ENCODE data around the gene PAK5.
"Not testable (repeated sequence)": the region's sequence is repeated elsewhere in the genome, so short reads cannot be mapped to it uniquely, and the experiment has no call there.

PAK5 gene

DNA sequence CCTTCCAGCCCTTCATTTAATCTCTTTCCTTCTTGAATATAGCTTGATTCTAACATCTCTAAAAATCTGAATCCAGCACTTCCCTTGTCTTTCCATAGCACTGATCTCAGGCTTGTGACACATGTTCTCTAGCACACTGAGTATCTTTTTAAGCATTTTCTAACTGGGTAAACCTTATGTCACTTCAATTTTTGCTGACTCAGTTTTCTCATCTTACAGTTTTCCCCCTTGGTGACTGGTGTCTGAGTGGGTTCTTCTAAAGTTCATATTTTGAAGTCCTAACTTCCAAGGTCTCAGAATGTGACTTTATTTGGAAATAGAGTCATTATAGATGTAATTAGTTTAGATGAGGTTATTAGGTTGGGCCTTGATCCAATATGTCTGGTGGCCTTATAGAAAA is 153.9 kb downstream of the PAK5 start:
- DNase-seq (ENCODE audit: low read depth): no peak

DNA sequence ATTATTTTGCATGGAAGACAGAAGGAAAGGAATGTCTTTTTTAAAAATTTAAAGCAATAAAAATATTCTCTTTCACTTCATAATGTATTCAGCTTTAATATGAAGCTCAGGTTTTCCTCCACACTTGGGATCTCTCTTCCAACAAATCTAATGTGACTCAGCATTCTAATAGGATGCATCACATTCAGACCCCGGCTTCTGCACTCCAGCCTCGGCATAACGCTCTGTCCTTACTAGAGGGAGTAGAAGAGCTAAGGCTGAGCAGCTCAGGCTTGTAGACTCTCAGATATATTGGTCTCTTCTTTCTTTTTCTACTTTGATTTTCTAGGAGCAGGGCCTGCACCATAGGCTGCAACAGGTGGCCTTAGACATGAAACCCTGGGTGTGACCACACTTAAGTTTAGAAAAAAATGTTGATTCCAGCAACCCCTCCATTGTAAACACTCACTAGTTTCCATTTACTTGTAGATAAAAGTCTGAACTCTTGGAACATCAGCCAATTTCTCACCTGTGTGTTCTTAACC is 161.7 kb downstream of the PAK5 start:
- no peak for DNase-seq (ENCODE audit: low read depth)

DNA sequence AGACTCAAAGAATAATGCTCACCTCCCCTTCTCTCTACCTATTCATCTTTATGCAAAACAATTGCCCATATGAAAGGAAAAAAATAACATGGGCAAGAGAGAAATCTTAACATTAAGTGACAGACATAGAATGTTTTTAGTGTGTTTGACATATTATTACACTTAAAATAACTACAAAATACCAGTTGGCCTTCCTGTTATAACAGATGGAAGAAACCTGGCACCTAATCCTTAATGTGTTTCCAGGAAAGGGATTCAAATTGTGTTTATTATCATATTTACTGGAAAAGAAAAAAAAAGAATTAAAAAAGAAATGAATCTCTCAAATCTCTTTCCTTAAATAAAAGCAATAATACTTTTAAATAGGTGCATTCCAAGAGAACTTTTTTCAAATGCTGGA is 165.9 kb downstream of the PAK5 start:
- DNase-seq (ENCODE audit: low read depth): no peak

DNA sequence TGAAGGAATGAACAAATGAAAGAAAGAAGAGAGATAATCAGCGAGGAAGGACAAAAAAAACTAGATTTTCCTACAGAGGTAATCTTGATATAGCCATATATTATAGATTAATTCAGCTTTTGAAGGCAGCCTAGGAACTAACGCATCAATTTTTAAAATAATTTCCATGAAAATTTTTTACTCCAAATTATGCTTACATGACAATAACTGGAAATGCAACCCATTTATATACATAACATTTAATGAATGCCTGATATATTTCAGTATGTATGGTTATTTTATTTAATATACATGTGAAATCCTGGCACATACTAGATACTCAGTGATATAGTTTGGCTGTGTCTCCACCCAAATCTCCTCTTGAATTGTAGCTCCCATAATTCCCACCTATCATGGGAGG is 166.8 kb downstream of the PAK5 start:
- no peak for DNase-seq (ENCODE audit: low read depth)

DNA sequence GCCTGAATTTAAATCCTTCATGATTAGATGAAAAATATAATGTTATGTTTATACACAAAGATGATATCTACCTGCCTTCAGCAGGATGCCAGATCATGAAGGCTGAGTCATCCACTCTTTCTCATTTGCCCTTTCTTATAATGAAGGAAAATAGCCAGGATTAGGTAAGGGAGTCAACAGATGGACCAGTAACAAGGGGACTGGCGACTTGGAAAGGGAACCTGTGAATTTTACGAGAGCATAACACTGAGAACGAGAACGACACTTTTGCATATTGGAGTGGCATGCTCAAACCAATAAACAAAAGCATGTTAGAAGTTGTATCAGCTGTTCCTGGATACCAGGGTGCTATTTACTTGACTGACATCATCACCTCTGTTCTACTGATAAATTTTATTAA is 170.5 kb downstream of the PAK5 start:
- DNase-seq (ENCODE audit: low read depth): no peak

DNA sequence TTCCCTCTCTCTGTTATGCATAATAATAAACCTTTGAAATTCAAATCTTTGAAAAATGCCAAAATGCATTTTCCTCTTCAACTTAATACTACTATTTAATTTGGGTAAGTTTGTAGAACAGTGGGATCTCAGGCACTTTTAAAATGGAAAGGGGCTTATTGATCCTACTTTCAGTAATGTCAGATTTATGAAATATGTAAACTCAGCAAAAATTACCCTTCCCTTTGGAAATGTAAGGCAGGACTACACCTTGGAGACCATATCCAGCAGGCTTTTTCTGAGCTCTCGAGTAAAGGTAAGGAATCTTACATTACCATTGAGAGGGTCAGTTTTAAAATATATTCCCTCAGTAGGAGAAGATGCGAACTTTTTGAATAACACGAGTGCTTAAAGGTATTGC is 175.5 kb downstream of the PAK5 start:
- no peak for DNase-seq (ENCODE audit: low read depth)

DNA sequence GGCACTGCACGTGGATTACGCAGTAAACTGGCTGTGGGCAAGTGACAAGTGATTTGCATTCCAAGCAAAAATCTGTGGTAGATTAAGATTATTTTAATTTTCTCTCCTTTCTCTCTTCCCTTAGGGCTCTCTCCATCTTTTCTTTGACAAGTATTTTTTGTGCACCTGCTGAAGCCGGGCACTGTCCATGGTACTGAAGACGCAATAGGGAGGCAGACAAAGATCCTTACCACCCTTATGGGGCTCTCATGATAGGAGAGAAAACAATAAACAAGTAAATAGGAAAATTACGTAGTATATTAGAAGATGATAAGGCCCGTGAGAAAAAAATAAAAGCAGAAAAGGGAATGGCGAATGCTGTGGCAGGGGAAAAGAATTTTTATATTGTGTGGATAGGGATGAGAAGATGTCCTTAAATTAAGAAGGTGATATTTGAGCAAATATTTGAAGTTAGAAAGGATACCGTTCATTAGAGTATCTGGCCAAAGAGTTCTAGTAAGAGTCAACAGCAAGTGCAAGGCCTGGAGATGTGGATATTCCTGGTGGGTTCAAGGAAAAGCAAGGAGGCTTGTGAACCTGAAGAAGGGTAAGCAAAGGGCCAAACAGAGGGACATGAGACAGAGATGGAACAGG is 178.5 kb downstream of the PAK5 start:
- DNase-seq (ENCODE audit: low read depth): no peak

DNA sequence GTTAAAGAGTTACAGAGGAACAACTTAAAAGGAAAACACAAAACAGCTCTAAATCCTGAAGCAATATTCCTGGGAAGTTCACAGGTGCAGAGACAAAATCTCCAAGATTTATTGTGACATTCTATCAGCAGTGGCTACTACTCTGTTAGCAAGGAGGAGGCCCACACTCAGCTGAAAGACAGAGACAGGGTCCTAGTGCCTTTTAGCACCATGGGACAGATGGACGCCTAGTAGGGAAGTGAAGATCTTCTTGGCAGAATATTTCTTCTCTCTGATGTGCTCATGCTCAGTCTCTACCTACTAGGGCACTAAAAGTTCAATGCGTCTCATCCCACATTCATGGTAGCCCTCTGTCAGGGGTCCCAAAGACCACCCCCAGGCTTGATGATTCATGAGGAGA is 191.1 kb downstream of the PAK5 start:
- DNase-seq (ENCODE audit: low read depth): no peak

DNA sequence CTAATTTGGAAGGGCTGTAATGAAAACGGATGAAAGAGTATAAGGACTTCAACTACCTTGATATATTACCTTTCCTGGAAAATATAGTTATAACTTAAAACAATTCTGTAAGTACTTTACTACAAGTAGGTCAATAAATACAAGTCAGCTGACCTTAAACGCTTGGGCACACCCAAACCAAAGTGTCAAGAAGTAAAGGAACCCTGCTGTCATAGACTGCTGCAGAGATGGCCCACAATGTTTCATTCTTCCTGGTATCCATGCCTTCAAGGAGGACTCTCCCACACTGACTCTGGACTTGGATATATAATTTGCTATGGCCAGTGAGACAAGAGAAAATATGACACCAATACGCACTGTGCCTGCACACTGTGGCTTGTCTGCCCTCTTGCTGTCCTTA is 192.5 kb downstream of the PAK5 start:
- no peak for DNase-seq (ENCODE audit: low read depth)

DNA sequence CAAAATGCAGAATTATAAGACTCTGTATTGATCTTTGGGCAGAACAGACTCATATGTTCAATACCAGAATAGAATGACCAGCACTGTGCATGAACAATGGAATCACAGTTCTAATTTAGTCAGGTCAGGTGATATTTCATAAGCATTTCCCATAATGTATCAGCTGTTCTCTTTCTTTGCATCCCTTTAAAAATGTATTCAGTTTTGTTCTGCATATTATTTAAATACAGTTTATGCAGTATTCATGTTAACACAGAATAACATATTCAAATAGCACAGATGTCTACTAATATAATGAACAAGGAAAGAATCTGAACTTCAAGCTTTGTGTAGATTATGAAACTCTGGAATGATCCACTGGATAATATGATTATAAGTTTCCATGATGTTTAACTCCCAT is 196.0 kb downstream of the PAK5 start:
- DNase-seq (ENCODE audit: low read depth): no peak

DNA sequence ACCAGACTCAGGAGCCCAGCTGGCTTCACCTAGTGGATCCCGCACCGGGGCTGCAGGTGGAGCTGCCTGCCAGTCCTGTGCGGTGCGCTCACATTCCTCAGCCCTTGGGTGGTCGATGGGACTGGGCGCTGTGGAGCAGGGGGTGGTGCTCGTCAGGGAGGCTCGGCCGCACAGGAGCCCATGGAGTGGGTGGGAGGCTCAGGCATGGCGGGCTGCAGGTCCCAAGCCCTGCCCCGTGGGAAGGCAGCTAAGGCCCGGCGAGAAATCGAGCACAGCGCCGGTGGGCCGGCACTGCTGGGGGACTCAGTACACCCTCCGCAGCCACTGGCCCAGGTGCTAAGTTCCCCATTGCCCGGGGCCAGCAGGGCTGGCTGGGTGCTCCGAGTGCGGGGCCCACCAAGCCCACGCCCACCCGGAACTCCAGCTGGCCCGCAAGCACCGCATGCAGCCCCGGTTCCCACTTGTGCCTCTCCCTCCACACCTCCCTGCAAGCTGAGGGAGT is 197.3 kb downstream of the PAK5 start:
- not testable (repeated sequence) for DNase-seq (ENCODE audit: low read depth)

DNA sequence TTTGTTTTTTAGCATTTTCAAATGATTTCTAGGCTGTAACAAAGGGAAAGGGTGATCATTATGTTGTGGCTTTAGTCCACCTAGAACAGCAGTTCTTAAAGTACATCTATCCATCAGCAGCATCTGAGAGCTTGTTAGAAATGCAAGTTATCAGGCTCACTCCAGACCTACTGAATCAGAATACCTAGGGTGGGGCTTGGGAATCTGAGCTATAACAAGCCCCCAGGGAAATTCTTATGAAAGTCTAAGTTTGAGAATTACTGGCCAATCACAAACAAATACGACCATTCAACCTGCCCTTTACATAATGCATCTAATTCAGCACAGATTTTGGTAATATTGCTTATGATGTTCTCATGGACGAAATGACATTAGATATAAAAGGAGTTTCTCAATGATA is 201.0 kb downstream of the PAK5 start:
- DNase-seq (ENCODE audit: low read depth): no peak

DNA sequence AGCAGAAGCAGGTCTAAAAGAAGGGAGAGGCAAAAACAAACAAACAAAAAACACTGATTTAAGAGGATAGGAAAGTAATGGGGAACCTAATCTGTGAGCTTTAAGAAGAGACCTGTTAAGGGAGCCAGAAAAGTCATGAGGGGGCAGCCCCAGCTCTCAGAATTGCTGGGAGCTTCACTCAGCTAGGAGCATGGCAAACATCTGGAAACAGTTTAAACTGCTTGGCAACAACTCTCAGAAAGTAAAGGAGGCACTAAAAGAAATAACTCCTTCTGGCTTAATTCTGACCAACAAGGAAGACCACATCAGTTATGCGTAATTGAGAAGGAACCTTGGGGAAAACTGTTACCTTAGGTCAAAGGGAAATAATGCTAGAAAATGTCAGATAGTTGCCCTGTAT is 203.1 kb downstream of the PAK5 start:
- DNase-seq (ENCODE audit: low read depth): no peak

DNA sequence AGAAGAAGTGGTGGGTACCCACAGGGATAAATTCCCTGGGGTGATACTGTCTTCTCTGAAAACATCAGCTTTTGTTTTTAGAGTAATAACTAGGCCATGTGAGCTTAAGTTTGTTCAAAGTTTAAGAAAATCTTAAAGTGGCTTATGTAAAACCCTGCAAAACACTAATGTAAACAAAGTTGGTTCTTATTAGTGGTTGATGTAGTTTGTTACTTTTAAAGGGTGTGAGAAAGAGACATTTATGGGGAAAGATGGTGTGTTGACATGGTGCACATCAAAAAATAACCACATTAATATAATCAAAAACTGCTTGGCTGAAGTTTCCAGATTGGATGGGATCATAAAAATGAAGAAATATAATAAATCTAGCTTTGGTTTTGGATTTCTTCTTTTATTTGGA is 204.5 kb downstream of the PAK5 start:
- DNase-seq (ENCODE audit: low read depth): no peak

DNA sequence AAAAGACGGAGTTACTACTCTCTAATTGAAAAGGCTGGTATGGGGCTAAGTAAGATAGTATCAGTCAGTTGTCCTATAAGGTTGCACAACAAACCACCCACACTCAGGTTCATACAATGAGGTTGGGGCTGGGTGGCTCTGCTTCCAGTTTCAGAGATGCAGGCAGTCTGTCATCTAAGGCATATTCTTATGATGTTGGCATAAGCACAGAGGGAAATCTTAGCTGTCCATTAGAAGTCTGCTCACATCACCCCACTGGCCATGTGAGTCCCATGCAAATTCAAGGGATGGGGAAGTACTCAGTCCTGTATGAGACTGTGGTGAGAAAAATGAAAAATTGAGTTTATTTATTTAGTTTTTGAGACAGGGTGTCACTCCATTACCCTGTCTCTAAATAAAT is 205.9 kb downstream of the PAK5 start:
- DNase-seq (ENCODE audit: low read depth): no peak

DNA sequence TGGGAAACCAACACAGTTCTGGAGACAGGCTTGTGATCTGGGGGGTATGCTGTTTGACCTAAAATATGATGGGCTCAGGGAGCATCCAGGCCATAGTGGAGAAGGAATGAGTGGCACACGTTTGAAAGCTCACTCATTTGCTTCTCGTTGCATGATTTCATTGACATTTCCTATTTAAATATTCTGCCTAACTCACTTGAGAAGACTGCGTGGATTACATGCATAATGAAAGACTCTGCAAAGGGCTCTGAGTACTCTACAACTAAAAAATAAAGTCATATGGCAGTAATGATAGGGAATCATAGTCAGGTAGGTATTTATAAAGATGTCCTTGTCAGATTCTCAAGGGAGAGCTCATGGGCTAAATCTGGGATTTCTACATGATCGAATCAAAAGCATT is 206.6 kb downstream of the PAK5 start:
- DNase-seq (ENCODE audit: low read depth): no peak

DNA sequence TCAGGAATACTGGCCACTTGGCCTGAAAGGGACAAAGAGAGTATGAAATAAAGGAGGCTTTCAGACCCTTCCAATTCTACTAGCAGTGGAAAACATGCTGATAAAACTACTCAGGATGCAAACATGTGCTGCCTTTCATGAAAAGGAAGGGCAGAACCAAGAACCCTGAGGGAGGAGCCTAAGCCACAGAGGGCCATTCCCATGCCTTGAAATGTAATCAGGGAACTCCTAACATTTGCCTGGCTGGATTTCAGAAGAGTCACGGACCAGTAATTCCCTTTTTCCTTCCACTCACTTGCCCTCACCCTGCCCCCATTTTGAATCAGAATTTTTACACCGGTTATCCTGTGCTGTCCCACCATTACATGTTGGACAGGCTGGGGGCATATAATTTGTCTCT is 208.3 kb downstream of the PAK5 start:
- no peak for DNase-seq (ENCODE audit: low read depth)

DNA sequence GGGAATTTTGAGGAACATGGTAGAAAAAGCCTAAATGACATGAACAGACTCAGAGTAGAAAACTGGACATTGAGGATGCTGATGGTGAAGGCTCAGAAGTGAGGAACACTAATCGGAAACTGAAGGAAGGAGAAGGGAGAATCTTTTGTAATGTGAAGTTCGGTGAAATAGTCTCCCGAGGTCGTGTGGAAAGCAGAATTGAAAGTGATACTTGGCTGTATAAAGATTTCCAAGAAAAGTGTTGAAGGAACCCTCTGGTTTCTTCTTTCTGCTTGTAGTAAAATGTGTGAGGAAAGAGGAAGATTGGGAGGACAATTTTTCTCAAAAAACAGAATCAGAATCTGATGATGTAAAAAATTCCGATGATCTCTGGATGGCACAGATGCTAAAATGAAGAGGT is 209.0 kb downstream of the PAK5 start:
- no peak for DNase-seq (ENCODE audit: low read depth)

DNA sequence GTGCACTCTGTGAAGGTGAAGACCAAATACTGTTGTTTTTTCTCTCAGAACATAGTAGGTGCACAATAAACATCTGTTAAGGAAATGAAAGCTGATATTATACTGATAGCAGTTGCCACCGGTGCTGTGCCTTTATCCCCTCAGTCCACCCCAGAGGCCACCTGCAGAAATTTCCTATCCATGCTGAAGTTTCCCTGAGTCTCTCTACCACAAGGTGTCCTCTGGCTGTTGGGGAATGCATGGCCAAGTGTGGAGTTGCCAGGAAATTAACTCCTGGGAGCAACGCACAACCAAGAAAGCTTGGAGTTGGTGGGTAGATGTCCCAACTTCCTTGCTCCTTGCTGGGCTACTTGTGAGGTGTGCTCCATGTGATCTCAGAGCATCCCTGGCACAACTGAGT is 210.3 kb downstream of the PAK5 start:
- DNase-seq (ENCODE audit: low read depth): no peak

DNA sequence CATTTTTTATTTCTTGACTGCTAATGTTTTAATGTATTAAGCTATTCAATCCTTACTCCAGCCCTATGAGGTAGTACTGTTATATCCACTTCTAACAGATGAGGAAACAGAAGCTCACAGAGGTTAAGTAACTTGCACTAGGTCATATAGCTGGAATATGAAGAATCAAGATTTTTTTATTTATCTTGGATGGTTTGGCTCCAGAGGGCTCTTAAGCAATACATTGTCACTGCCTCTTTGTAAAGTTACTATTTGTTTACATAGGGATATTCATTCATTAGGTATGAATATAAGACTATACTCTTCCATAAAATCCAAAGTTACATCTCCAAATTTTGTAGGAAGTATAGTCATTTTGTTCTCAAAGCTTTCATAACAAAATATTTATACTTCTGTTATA is 210.7 kb downstream of the PAK5 start:
- no peak for DNase-seq (ENCODE audit: low read depth)

DNA sequence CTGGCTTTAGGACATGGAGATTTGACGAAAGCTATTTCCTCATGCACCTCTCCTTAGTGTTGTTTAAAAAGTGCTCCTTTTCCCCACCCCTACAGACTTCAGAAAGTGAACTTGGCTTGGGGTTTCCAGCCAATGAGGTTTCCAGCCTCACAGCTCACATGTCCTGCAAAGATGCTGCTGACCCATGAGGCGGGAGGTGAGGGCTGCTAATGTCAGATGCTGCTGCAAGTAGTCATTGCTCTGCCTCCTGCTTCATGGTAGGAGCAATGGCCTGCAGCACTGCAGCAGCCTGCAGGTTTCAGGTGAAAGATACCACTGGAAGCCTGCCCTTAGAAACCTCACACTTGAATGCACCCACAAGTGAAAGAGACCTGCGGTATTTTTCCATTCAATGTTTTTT is 211.7 kb downstream of the PAK5 start:
- DNase-seq (ENCODE audit: low read depth): no peak

DNA sequence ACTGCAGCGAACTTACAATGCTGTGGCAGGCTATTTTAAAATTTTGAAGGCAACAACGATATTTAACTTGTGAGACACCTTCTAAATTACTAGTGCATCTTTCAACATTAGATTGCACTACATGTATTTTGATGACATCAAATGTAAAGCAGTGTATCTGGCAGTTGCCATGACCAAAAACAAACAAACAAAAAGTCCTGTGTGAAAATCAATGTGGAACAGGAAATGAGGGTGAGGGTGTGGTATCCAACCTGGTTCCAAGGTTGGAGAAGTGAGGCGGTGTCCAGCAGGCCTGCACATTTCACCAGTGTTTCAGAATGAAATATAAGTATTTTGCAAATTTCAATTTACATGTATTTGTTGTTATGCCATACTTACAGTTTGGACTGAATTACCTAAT is 212.5 kb downstream of the PAK5 start:
- no peak for DNase-seq (ENCODE audit: low read depth)

DNA sequence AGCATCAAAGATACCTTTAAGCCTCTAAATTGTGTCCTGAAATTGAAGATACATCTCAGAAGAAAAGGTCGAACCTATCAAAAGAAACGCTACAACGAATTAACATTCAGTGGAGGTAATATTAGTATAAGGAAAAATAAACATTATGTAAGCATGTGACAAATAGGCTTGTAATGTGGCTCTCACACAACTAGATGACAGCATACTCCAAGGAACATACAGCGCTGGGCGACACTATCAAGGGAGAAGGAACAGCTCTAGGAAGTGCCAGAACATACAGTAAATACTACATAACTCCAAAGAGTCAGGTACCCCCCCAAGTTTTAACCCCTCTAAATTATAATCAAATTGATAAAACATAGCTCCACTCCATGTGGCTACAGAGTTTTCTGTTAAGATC is 220.9 kb downstream of the PAK5 start:
- DNase-seq (ENCODE audit: low read depth): no peak

DNA sequence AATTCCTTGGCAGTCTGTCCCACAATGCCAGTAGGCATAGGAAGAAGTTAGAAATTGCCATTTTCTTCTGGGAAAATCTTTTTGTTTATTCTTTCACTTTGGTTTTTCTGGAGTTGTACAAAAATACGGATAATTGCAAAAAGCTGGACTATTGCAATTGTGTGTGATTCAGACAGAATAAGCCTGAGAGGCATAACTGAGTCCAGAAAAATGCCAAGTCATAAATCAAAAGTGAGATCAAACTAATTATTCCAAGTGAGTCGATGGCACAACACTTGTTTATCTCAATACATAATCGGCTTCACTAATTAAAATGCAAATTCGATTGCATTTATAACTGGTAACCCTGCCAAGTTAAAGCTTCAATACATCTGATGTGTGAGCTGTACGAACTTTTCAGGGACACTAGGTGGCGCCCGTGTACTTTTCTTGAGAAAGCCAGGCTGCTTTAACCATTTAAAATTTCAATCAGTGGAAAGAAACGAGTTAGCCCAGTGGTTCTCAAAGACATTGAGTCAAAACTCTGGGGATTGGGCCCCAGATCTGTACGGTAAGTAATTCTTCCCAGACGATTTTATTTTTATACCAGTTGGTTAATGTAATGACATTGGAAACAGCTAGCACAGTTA is 221.9 kb downstream of the PAK5 start:
- no peak for DNase-seq (ENCODE audit: low read depth)

Data from stimulated activated CD4-positive, alpha-beta T cell treated with anti-CD3 and anti-CD28 coated beads, Interleukin-2, amount 100 ng/mL, for 4 hours (primary cell).